ENCODE data around the gene DNAH1.

DNAH1 gene

GRCh38 chr3:52401021-52401420, 84.9 kb downstream of the DNAH1 start:
- TF ChIP-seq CTCF (IDR thresholded peaks at IDR 0.05; ENCODE audit: low read length): no peak
- TF ChIP-seq EZH2phosphoT487 (IDR thresholded peaks at IDR 0.05; ENCODE audit: low read length): no peak
- no peak for TF ChIP-seq EZH2 (optimal IDR thresholded peaks at IDR 0.05; ENCODE audit: low read depth, low read length)
- H3K36me3 ChIP-seq (replicated peaks; ENCODE audit: insufficient read depth, low read length): no peaks in the 10 kb centered on the region; the same call in 1 of the 2 replicates
- H3K79me2 ChIP-seq (ENCODE audit: low read length): no peaks in the 10 kb centered on the region
- H2AFZ ChIP-seq (ENCODE audit: low read length): no peak overlapping the region
- H3K9ac ChIP-seq (ENCODE audit: low read length): no peak overlapping the region
- H3K9me3 ChIP-seq (replicated peaks; ENCODE audit: insufficient read depth, low read length): no peaks in the 10 kb centered on the region
- no peaks in the 10 kb centered on the region for H3F3A ChIP-seq (ENCODE audit: insufficient read depth, low read length)
- no peaks in the 10 kb centered on the region for H3K9me2 ChIP-seq (replicated peaks; ENCODE audit: insufficient read depth, low read length)
- no peak for DNase-seq
- no peaks in the 10 kb centered on the region for H3K27me3 ChIP-seq (replicated peaks; ENCODE audit: insufficient read depth, low read length)
- no peak overlapping the region for H3K4me3 ChIP-seq (ENCODE audit: low read length)
- H3K4me2 ChIP-seq (ENCODE audit: low read depth, low read length): no peak overlapping the region
- H3K4me1 ChIP-seq (ENCODE audit: low read length): no peaks in the 10 kb centered on the region
- no peaks in the 10 kb centered on the region for H4K20me1 ChIP-seq (ENCODE audit: insufficient read depth, low read length)
- no peak overlapping the region for H3K27ac ChIP-seq (ENCODE audit: low read length)

GRCh38 chr3:52401551-52401950, 85.4 kb downstream of the DNAH1 start:
- no peak for DNase-seq
- Histone ChIP-seq H3K9me2 (replicated peaks; ENCODE audit: insufficient read depth, low read length) (no peaks in the 10 kb centered on the region), H3K79me2 (ENCODE audit: low read length) (0 out of 2 replicates have a peak, but pooled peaks cover under 1% of the 10 kb centered on the region), H3K9me3 (replicated peaks; ENCODE audit: insufficient read depth, low read length) (no peaks in the 10 kb centered on the region), H3K4me3 (ENCODE audit: low read length) (no peak overlapping the region), H2AFZ (ENCODE audit: low read length) (no peak overlapping the region), H3F3A (ENCODE audit: insufficient read depth, low read length) (no peaks in the 10 kb centered on the region), H3K9ac (ENCODE audit: low read length) (no peak overlapping the region), H3K36me3 (replicated peaks; ENCODE audit: insufficient read depth, low read length) (no peaks in the 10 kb centered on the region; the same call in 1 of the 2 replicates), H3K4me2 (ENCODE audit: low read depth, low read length) (no peak overlapping the region), H4K20me1 (ENCODE audit: insufficient read depth, low read length) (no peaks in the 10 kb centered on the region), H3K4me1 (ENCODE audit: low read length) (no peaks in the 10 kb centered on the region), H3K27me3 (replicated peaks; ENCODE audit: insufficient read depth, low read length) (no peaks in the 10 kb centered on the region), H3K27ac (ENCODE audit: low read length) (no peak overlapping the region)
- TF ChIP-seq EZH2 (optimal IDR thresholded peaks at IDR 0.05; ENCODE audit: low read depth, low read length): no peak
- no peak for TF ChIP-seq CTCF (IDR thresholded peaks at IDR 0.05; ENCODE audit: low read length)
- no peak for TF ChIP-seq EZH2phosphoT487 (IDR thresholded peaks at IDR 0.05; ENCODE audit: low read length)

- Histone ChIP-seq H4K20me1 (ENCODE audit: insufficient read depth, low read length) (no peaks in the 10 kb centered on the region), H3K79me2 (ENCODE audit: low read length) (peaks cover 6% of the 10 kb centered on the region), H3K4me3 (ENCODE audit: low read length) (no peak overlapping the region), H3K4me1 (ENCODE audit: low read length) (no peaks in the 10 kb centered on the region), H3F3A (ENCODE audit: insufficient read depth, low read length) (no peaks in the 10 kb centered on the region), H3K27ac (ENCODE audit: low read length) (no peak overlapping the region), H3K27me3 (replicated peaks; ENCODE audit: insufficient read depth, low read length) (no peaks in the 10 kb centered on the region), H3K4me2 (ENCODE audit: low read depth, low read length) (no peak overlapping the region), H3K9me2 (replicated peaks; ENCODE audit: insufficient read depth, low read length) (no peaks in the 10 kb centered on the region), H3K36me3 (replicated peaks; ENCODE audit: insufficient read depth, low read length) (no peaks in the 10 kb centered on the region; the same call in 1 of the 2 replicates), H2AFZ (ENCODE audit: low read length) (no peak overlapping the region), H3K9ac (ENCODE audit: low read length) (no peak overlapping the region), H3K9me3 (replicated peaks; ENCODE audit: insufficient read depth, low read length) (no peaks in the 10 kb centered on the region)
- TF ChIP-seq CTCF (IDR thresholded peaks at IDR 0.05; ENCODE audit: low read length) (no peak), EZH2phosphoT487 (IDR thresholded peaks at IDR 0.05; ENCODE audit: low read length) (no peak), EZH2 (optimal IDR thresholded peaks at IDR 0.05; ENCODE audit: low read depth, low read length) (no peak)
- DNase-seq: no peak
Measured at GRCh38 chr3:52402101-52402521, 86.0 kb downstream of the DNAH1 start.
